SHP77 (cell line): Measurements from ENCODE around the gene FFAR1.
"Not testable (repeated sequence)": the region's sequence is repeated elsewhere in the genome, so short reads cannot be mapped to it uniquely, and the experiment has no call there.

ENCODE experiments used
- DNase-seq, 2 experiments: peaks; one replicate each; lab custom pipeline; 2025; lab: John Stamatoyannopoulos, UW

FFAR1 gene

GRCh38 chr19:35362261-35363000 is 14.7 kb downstream of the FFAR1 start:
- no peak for DNase-seq

GRCh38 chr19:35363001-35363590 is 15.4 kb downstream of the FFAR1 start:
- DNase-seq = no peak

- DNase-seq = no peak
Observed at GRCh38 chr19:35363711-35364425, 16.2 kb downstream of the FFAR1 start.

GRCh38 chr19:35365303-35365702 is 17.6 kb downstream of the FFAR1 start:
- no peak for DNase-seq

- no peak for DNase-seq
Observed at GRCh38 chr19:35368378-35368777, 20.7 kb downstream of the FFAR1 start.

- no peak for DNase-seq
Observed at GRCh38 chr19:35369522-35369921, 21.8 kb downstream of the FFAR1 start.

- DNase-seq = no peak
Observed at GRCh38 chr19:35370722-35371121, 23.0 kb downstream of the FFAR1 start, which contains the start of gene GPR42. Gene GPR42 (plus strand): TSS chr19:35371068. CDS start chr19:35371360, 292 bp downstream.

- DNase-seq = no peak
Observed at GRCh38 chr19:35373492-35373891, 25.8 kb downstream of the FFAR1 start.

GRCh38 chr19:35374031-35374430 is 26.3 kb downstream of the FFAR1 start:
- not testable (repeated sequence) for DNase-seq

GRCh38 chr19:35375505-35376307 is 28.0 kb downstream of the FFAR1 start:
- DNase-seq = no peak

- no peak for DNase-seq
Observed at GRCh38 chr19:35377656-35378055, 30.0 kb downstream of the FFAR1 start.

- DNase-seq = no peak
Observed at GRCh38 chr19:35378356-35378755, 30.7 kb downstream of the FFAR1 start.

- DNase-seq = not testable (repeated sequence)
Observed at GRCh38 chr19:35379545-35379944, 31.8 kb downstream of the FFAR1 start.

GRCh38 chr19:35379992-35380391 is 32.3 kb downstream of the FFAR1 start:
- no peak for DNase-seq

GRCh38 chr19:35380450-35381124 is 32.9 kb downstream of the FFAR1 start:
- DNase-seq = no peak

GRCh38 chr19:35381318-35381717 is 33.6 kb downstream of the FFAR1 start:
- DNase-seq = no peak

GRCh38 chr19:35381926-35382325 is 34.2 kb downstream of the FFAR1 start:
- DNase-seq = no peak

GRCh38 chr19:35383536-35383935 is 35.8 kb downstream of the FFAR1 start:
- no peak for DNase-seq

GRCh38 chr19:35388277-35389054 is 40.8 kb downstream of the FFAR1 start:
- no peak for DNase-seq

- no peak for DNase-seq
Observed at GRCh38 chr19:35389192-35389861, 41.6 kb downstream of the FFAR1 start.
